Left ventricle myocardium inferior (tissue), 1 donor: ENCODE measurements around the gene SH3GLB2. TPM values are rescaled to one million over a fixed set of nuclear protein-coding genes. Genes with fewer than 3 reads are reported as not detected.

Source experiments
- DNase-seq: peaks from one replicate; pipeline ENCODE4 v3.0.0-alpha.2; 2020
- H3K27ac ChIP-seq: fragments of 200-600 bp; replicated peaks from 2 replicates; pipeline ENCODE4 v1.8.0; 2021
- H3K27me3 ChIP-seq: fragments of 200-600 bp; 2 replicates; pipeline ENCODE4 v1.8.0; 2021; ENCODE audit warnings: low read depth
- H3K36me3 ChIP-seq: fragments of 200-600 bp; 2 replicates; pipeline ENCODE4 v1.8.0; 2021
- H3K4me1 ChIP-seq: fragments of 200-600 bp; 2 replicates; pipeline ENCODE4 v1.8.0; 2021
- H3K4me3 ChIP-seq: fragments of 200-600 bp; 2 replicates; pipeline ENCODE4 v1.8.0; 2021; ENCODE audit warnings: mild to moderate bottlenecking, moderate library complexity
- H3K9me3 ChIP-seq: fragments of 200-600 bp; replicated peaks from 2 replicates; pipeline ENCODE4 v1.8.0; 2021
- CTCF ChIP-seq: fragments of 200-600 bp; IDR thresholded peaks from 2 replicates; pipeline ENCODE4 v1.8.0; 2021; ENCODE audit warnings: antibody characterized with exemption, mild to moderate bottlenecking, borderline replicate concordance
- intact Hi-C: fragments of 100-400 bp; cut with micrococcal nuclease; formaldehyde crosslinking; loops from one replicate; pipeline ENCODE4 v1.11.0; 2022
- total RNA-seq: library from RNA; stranded (reverse); fragmentation: NEBNext Ultra II Directional; extraction: Animal tissue kit (Norgen Biotek cat#: 25700); gene quantifications from one replicate; pipeline ENCODE4 v1.2.1, GENCODE V29; 2021
- donor health status: DM: no; HTN: yes; CAD: no; lungs with severe emphysema.

SH3GLB2 gene
- total RNA-seq, 1 donor from 2014 or later: 33.9 TPM

- intact Hi-C loops: no loop called here
Observed at GRCh38 chr9:129027685-129028191, 393 bp downstream of the SH3GLB2 start.

GRCh38 chr9:129027224-129027684 lies 877 bp downstream of the SH3GLB2 start:
- Histone ChIP-seq H3K27me3 (no peaks in the 10 kb centered on the region), H3K9me3 (no peaks in the 10 kb centered on the region), H3K27ac (peak overlapping the region; percentile 78), H3K36me3 (no peaks in the 10 kb centered on the region), H3K4me3 (peak overlapping the region; percentile 91), H3K4me1 (peaks cover 32% of the 10 kb centered on the region)
- intact Hi-C loops: no loop called here
- DNase-seq: no peak
- no peak for TF ChIP-seq CTCF

More at GRCh38 chr9:129027685-129028191, 393 bp downstream of the SH3GLB2 start:
- no peak for TF ChIP-seq CTCF
- H3K27me3 ChIP-seq: no peaks in the 10 kb centered on the region
- H3K4me1 ChIP-seq: peaks cover 32% of the 10 kb centered on the region
- H3K36me3 ChIP-seq: no peaks in the 10 kb centered on the region
- H3K27ac ChIP-seq: peak overlapping the region; percentile 78
- peak; percentile 31 for DNase-seq
- H3K4me3 ChIP-seq: peak overlapping the region; percentile 91
- H3K9me3 ChIP-seq: no peaks in the 10 kb centered on the region

GRCh38 chr9:129026442-129027223 lies 1.5 kb downstream of the SH3GLB2 start:
- no peaks in the 10 kb centered on the region for H3K9me3 ChIP-seq
- H3K4me3 ChIP-seq: peak overlapping the region; percentile 91

GRCh38 chr9:129023908-129024233 lies 4.3 kb downstream of the SH3GLB2 start:
- Histone ChIP-seq H3K36me3 (peaks cover 5% of the 10 kb centered on the region), H3K9me3 (no peaks in the 10 kb centered on the region), H3K27ac (no peak overlapping the region), H3K27me3 (no peaks in the 10 kb centered on the region), H3K4me1 (peaks cover 26% of the 10 kb centered on the region), H3K4me3 (no peak overlapping the region)
- intact Hi-C loops: no loop called here
- TF ChIP-seq CTCF: no peak
- no peak for DNase-seq

More at GRCh38 chr9:129026442-129027223, 1.5 kb downstream of the SH3GLB2 start:
- peaks cover 32% of the 10 kb centered on the region for H3K4me1 ChIP-seq
- DNase-seq: no peak
- no peaks in the 10 kb centered on the region for H3K27me3 ChIP-seq
- H3K27ac ChIP-seq: peak overlapping the region; percentile 11
- no peak for TF ChIP-seq CTCF
- intact Hi-C loops: no loop called here
- no peaks in the 10 kb centered on the region for H3K36me3 ChIP-seq

- Histone ChIP-seq H3K27ac (no peak overlapping the region), H3K27me3 (no peaks in the 10 kb centered on the region), H3K9me3 (no peaks in the 10 kb centered on the region), H3K36me3 (peaks cover 9% of the 10 kb centered on the region), H3K4me1 (peaks cover 21% of the 10 kb centered on the region), H3K4me3 (no peak overlapping the region)
- peak; percentile 38 for DNase-seq
- intact Hi-C loops: no loop called here
- no peak for TF ChIP-seq CTCF
Observed at GRCh38 chr9:129023036-129023907, 4.9 kb downstream of the SH3GLB2 start.
